T47D (cell line): ENCODE results near the gene USP6NL.

Source experiments
- DNase-seq, 2 experiments: peaks; one replicate each; pipeline versions ENCODE4 v3.0.0 to v3.0.0-alpha.2; 2011 to 2012; ENCODE audit warnings: low read depth in 1 of 2, low spot score in 1 of 2
- JUND ChIP-seq: IDR thresholded peaks from 2 replicates; pipeline ENCODE4 v1.6.1; 2012; ENCODE audit warnings: low read depth
- in situ Hi-C: cut with HindIII; loops from 2 replicates; pipeline ENCODE4 v1.10.0; 2016; ENCODE audit warnings: low sequenced_read_pairs, low pct_unique_long_range_greater_than_20kb

Gene USP6NL

DNA sequence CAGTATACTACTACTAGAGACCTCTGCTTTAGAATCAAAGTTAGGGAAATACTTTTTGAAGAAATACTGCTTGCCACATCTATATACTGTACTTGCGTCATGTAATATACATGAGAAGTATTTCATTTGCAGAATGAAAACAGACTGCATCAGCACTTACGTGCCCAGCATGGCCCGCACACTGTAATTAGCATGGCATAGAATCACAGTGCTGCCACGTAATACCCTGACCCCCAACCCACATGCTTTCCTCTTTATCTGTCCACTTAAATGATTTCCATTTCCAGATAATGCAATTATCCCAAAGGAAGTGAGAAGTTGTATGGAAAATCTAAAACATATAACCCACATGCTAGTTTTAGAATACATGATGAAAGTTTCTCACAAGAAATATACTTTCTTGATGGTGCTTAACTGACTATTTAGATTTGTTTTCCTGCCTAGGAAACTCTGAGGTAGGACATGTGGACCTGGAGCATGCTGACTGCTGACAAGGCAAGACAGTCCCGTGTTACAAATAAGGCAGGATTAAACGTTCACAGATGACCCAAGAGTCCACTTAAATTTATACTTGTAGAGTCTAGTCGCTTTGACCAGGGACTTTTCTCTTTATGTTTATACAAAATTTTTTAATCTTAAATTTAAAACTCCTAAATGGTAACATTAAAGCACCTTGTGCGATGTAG is 12.6 kb downstream of the USP6NL start:
- no peak for DNase-seq
- TF ChIP-seq JUND: no peak
- in situ Hi-C loops: no loop called here

DNA sequence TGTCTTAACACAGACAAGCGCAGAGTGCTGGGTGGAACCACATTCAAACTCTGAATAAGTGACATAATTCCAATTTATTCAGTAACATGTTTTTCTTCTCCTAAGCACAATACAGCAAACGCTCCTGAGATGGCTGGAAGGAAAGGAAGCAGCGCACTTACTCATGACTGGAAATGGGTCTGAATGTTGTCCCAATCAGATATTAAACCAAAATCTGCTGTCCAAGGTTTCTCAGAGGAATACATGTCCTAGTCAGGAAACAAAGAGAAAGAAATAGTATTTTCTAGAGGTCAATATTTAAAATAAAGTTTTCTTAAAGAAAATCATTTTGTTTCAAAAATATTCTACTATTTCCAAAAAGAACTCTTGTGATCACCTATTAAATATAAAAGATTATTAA is 14.0 kb downstream of the USP6NL start:
- no peak for DNase-seq
- no peak for TF ChIP-seq JUND
- in situ Hi-C loops: no loop called here

DNA sequence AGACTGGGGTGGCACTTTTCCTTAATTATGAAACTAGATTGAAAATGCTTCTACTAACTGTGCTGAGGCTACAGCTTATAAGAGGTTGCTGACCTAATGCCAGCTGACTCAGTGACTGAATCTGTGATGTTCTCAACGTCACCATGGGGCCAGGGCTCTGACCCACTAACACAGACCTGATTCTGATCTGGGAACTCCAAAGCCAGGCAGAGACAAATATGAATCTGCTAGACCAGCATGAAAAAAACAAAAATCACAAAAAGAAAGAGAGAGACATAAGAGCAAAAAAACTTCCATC is 16.1 kb downstream of the USP6NL start:
- no peak for DNase-seq
- no peak for TF ChIP-seq JUND
- in situ Hi-C loops: no loop called here

DNA sequence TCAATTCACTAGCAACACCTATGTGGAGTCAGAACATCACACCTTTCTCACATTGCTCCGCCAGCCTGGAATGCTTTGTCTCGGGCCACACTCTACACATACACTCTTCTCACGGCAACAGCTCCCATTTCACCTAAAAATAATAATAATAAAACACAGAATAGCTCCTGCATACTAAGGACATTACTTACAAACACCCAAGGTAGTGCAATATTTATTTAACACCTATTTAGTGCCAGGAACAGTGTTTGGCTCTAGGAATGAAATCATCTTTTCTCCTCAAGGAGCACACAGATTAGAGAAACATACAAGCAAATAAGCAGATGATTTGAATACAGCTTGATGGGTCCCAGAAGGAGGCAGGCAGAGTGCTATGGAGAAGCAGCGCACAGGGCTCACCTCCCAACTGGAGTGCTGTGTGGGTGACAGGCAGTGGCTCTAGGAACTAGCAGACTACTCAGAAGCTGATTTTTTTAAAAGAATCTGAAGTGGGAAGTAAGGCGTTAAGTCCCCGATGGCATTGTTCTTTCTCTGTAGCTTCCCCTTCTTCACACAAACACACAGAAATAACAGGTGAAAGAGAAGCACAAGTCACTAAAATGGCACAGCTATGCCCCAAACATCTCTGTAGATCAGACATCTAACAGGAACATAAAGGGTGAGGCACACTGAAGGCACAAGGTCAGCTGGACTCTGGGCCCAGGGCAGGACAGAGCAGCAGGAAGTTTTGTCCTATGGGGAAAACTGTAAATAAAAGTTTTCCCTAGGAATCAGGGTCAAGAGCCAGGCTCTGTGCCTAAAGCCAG is 16.7 kb downstream of the USP6NL start:
- no peak for DNase-seq
- in situ Hi-C loops: no loop called here
- no peak for TF ChIP-seq JUND

DNA sequence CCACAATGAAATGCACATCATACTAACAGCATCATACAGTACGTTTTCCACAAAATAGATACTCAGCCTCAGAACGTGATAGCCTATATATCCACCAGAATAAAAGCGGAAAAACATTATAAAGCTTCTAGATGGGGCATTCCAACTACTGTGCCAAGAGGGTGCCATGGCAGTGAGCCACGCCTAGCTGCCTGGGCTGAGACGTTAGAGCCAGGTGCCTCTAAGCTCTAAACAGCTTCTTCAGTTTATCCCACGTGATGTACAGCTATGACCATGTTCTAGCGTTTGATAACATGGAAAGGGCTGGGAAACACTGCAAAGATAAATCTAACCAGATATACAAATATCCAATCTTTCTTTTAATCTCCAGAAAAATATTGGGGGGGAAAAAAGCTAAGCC is 17.8 kb downstream of the USP6NL start:
- DNase-seq: no peak
- in situ Hi-C loops: no loop called here
- TF ChIP-seq JUND: no peak

DNA sequence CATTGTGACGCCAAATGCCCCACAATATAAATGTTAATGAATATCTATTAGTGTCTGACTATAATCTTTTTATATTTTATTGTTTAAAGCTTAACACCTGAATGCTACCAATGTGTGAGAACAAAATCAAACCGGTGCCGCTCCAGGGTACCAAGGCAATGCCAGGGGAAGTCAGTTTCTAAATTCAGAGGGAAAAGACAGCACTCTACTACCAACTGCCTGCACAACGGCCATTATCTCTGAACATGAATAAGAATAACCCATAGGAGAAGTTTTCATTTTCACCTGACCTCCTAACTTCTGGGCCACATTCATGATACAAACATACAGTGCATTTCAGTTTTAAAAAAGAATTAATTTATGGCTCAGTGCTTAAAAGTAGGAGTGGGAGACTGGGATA is 21.7 kb downstream of the USP6NL start:
- no peak for TF ChIP-seq JUND
- in situ Hi-C loops: no loop called here
- no peak for DNase-seq

DNA sequence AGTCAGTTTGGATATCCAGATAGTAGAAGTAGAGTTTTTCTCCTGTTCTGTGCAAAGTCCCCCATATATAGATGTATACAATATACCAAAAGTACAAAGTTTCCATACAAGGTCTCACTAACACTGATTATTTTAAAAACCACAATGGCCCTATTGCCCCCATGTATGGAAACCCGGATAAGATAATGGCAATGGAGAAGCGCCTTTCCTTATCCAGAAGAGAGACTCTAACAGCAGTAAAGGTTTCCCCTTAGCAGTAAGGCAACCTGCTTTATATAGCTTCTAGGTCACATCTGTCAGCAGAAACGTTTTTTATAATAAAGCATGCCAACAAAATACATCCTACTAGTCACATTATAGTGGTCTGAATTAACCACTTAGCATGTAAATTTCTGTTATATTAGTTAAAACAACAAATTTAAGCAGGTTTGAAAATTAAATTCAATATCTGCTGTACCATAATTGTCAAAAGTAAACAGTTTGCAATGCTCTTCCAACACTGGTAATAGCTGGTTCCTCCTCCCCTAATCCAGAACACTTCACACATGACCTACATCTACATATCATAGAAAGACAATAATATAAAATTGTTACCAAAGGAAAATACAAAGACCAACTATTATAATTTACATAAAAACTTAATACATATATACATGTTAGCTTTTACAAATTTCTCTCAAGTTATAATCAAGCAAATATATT is 22.4 kb downstream of the USP6NL start:
- in situ Hi-C loops: no loop called here
- TF ChIP-seq JUND: no peak
- DNase-seq: no peak

DNA sequence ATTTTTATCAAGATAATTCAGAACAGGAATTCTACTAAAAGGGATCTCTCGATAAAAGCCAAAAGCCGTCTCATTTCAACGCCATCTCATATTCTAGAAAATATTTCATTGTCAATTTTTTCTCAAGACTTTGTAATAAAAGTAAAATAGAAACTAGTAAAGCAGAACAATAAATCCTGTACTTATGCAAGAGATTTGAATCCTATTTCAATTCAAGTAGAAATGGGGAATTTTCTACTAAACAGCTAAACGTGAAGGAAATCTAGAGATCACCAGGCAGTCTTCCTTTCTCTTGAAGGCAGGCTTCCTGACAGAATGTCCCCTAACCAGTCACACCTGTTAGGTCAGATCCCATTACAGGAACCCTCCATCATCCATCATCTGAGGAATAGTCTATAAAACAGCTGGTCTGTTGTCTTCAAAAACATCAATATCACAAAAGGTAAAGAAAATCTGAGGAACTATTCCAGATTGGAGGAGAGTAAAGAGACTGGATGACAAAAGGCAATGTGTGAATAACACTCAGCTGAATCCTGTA is 23.7 kb downstream of the USP6NL start:
- in situ Hi-C loops: no loop called here

DNA sequence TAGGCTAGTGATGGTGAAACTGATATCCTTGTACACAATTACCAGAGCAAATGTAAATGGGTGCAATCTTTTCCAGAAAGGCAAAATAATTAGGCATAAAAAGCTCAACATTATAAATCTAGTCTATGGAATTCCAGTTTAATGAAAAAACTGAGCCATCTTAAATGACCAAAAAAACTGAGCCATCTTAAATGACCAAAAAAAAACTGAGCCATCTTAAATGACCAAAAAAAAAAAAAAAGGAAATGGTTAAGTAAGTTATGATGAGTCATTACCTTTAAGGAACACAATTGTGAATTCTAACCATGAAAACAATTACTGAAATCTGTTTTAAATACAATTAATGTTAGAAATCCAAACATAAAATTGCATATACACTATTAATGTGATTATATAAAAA is 25.3 kb downstream of the USP6NL start:
- no peak for TF ChIP-seq JUND
- in situ Hi-C loops: no loop called here
- DNase-seq: no peak

More for the DNA sequence above, 23.7 kb downstream of the USP6NL start:
- TF ChIP-seq JUND: no peak
- DNase-seq: peak; percentile 19 to 87

DNA sequence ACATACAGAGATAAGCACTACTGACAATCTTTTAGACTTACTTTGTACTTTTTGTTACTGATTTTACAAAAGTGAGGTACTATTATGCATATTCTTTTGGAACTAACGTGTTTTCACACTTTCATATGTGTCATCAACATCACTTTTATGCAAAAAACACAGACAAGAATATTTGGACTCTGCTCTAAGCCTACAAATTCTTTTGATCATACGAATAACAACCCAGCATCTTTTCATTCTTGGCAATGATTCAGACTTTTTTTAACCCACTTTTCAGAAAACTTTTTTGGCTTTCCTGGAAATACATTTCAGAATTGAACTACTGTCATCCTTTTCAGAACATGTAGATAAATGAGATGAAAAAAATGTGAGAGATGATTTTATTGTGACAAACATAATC is 30.2 kb downstream of the USP6NL start:
- no peak for TF ChIP-seq JUND
- in situ Hi-C loops: no loop called here
- DNase-seq: no peak

DNA sequence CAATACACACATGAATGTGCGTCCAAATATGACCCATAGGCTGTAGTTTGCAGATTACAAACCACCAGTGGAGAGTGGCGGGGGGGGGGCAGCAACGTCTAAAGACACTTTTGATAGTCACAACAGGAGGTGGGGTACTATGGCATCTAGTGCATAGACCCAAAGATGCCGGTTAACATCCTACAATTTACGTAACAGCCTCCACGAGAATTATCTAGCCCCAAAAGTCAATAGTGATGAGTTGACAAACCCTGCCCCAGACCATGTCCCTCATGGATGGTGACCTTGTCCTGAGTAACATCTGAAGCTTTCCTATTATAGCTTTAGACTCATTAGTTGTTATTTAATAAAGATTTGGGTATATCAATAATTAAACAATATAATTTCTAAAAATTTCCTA is 31.6 kb downstream of the USP6NL start:
- DNase-seq: no peak
- TF ChIP-seq JUND: no peak
- in situ Hi-C loops: no loop called here

DNA sequence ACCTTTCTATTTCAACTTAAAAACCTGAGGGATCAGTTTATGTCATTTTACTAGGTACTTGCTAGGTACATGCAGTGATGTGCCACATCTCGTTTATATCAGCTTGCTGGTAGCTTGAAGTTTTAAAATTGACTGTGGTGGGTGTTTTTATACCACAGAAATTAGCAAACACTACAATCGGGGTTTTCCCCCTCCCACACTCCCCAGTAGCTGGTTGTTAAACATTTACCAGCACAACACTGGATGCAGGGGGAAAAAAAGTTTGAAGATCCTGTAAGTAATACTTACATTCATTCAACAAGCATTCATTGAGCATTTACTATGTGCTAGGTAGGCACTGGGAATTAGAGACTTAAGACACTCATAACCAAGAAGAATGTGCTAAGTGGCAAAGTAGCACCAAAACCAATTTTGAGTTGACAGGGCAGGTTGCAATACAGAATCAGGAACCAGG is 32.6 kb downstream of the USP6NL start:
- in situ Hi-C loops: no loop called here
- no peak for TF ChIP-seq JUND

More for the DNA sequence above, 32.6 kb downstream of the USP6NL start:
- no peak for DNase-seq
